ENCODE data around the gene MUTYH. TPM values are rescaled to one million over a fixed set of nuclear protein-coding genes. Genes with fewer than 3 reads are reported as not detected.

MUTYH gene
- total and polyA plus RNA-seq, 9 donors: 10.6 to 38.8 (median 25.3) TPM

- Histone ChIP-seq H3K9me3 (no peaks in the 10 kb centered on the region), H3K36me3 (no peaks in the 10 kb centered on the region), H3K27me3 (no peaks in the 10 kb centered on the region), H3K27ac (no peak overlapping the region), H3K4me1 (ENCODE audit: insufficient read depth) (peaks cover 9% of the 10 kb centered on the region), H3K4me3 (no peak overlapping the region)
- intact Hi-C loops (cut with DNase I): no loop called here
- no peak for TF ChIP-seq EP300 (IDR thresholded peaks at IDR 0.05)
- no peak for TF ChIP-seq POLR2A (IDR thresholded peaks at IDR 0.05)
- TF ChIP-seq CTCF (IDR thresholded peaks at IDR 0.05): no peak
- DNase-seq: no peak
Measured at GRCh38 chr1:45378184-45378583, 37.9 kb upstream of the MUTYH start.

GRCh38 chr1:45375104-45376090 lies 35.2 kb upstream of the MUTYH start:
- intact Hi-C loops (cut with DNase I): no loop called here
- TF ChIP-seq POLR2A (IDR thresholded peaks at IDR 0.05): no peak
- TF ChIP-seq EP300 (IDR thresholded peaks at IDR 0.05): no peak
- no peak for TF ChIP-seq CTCF (IDR thresholded peaks at IDR 0.05)

GRCh38 chr1:45373573-45373972 lies 33.3 kb upstream of the MUTYH start:
- H3K4me3 ChIP-seq: no peak overlapping the region
- intact Hi-C loops (cut with DNase I): no loop called here

More at GRCh38 chr1:45375104-45376090, 35.2 kb upstream of the MUTYH start:
- no peaks in the 10 kb centered on the region for H3K27me3 ChIP-seq
- DNase-seq: no peak
- H3K36me3 ChIP-seq: no peaks in the 10 kb centered on the region
- H3K9me3 ChIP-seq: no peaks in the 10 kb centered on the region
- WGBS, 3 donors: 38 to 39% (median 39%) methylated on average over 3 of the region's 3 CpGs
- peaks cover 9% of the 10 kb centered on the region for H3K4me1 ChIP-seq (ENCODE audit: insufficient read depth)
- H3K27ac ChIP-seq: peak overlapping the region in 1 of 2 donors; percentile 1
- H3K4me3 ChIP-seq: no peak overlapping the region

GRCh38 chr1:45370575-45370974 lies 30.3 kb upstream of the MUTYH start:
- no peaks in the 10 kb centered on the region for H3K36me3 ChIP-seq
- H3K27ac ChIP-seq: no peak overlapping the region
- no peak overlapping the region for H3K4me3 ChIP-seq
- intact Hi-C loops (cut with DNase I): no loop called here
- peaks cover 6% of the 10 kb centered on the region for H3K4me1 ChIP-seq (ENCODE audit: insufficient read depth)
- DNase-seq: no peak
- H3K27me3 ChIP-seq: no peaks in the 10 kb centered on the region
- TF ChIP-seq EP300 (IDR thresholded peaks at IDR 0.05) (no peak), CTCF (IDR thresholded peaks at IDR 0.05) (no peak), POLR2A (IDR thresholded peaks at IDR 0.05) (no peak)
- H3K9me3 ChIP-seq: no peaks in the 10 kb centered on the region

More at GRCh38 chr1:45373573-45373972, 33.3 kb upstream of the MUTYH start:
- TF ChIP-seq CTCF (IDR thresholded peaks at IDR 0.05) (no peak), EP300 (IDR thresholded peaks at IDR 0.05) (no peak), POLR2A (IDR thresholded peaks at IDR 0.05) (no peak)
- DNase-seq: no peak
- no peaks in the 10 kb centered on the region for H3K9me3 ChIP-seq
- H3K4me1 ChIP-seq (ENCODE audit: insufficient read depth): peaks cover 9% of the 10 kb centered on the region
- no peaks in the 10 kb centered on the region for H3K27me3 ChIP-seq
- peak overlapping the region in 1 of 2 donors; percentile 59 for H3K27ac ChIP-seq
- no peaks in the 10 kb centered on the region for H3K36me3 ChIP-seq

Data from ovary (tissue), 9 donors.